DOHH2 (cell line): ENCODE measurements around the gene CHRM4.

Experiments
- CTCF ChIP-seq: fragments of 200-600 bp; sonication (generic); IDR thresholded peaks from one replicate; pipeline ENCODE4 v1.5.1; 2014; ENCODE audit warnings: antibody characterized with exemption, mild to moderate bottlenecking, low read depth, low read length; ENCODE audit not compliant: poor library complexity, severe bottlenecking
- EZH2phosphoT487 ChIP-seq: fragments of 200-600 bp; sonication (generic); IDR thresholded peaks from 2 replicates; pipeline ENCODE4 v1.6.1; 2017; ENCODE audit warnings: borderline replicate concordance, mild to moderate bottlenecking, antibody characterized with exemption, low read length, moderate library complexity, mixed read lengths

GRCh38 chr11:46438211-46438610 is 46.6 kb upstream of the CHRM4 start:
- TF ChIP-seq EZH2phosphoT487: no peak
- no peak for TF ChIP-seq CTCF
